Adrenal gland (tissue), 12 donors: ENCODE results near the gene NDUFAF8. TPM values are rescaled to one million over a fixed set of nuclear protein-coding genes. Genes with fewer than 3 reads are reported as not detected.

Experiments
- DNase-seq, 7 donors: peaks; one replicate each; pipeline ENCODE4 v3.0.0-alpha.2; 2019 to 2020
- H3K27ac ChIP-seq, 5 donors: fragments of 200-600 bp; sonication (generic) in 4 of 5; 1 replicate in 3 of 5; 2 replicates in 2 of 5; pipeline versions ENCODE4 v1.5.1 to v1.8.0; 2016 to 2020; ENCODE audit warnings: mild to moderate bottlenecking in 1 of 5
- H3K27me3 ChIP-seq: fragments of 200-600 bp; 2 replicates; pipeline ENCODE4 v1.8.0; 2021
- H3K36me3 ChIP-seq, 2 donors: fragments of 200-600 bp; replicated peaks in 1 of 2; 1 replicate in 1 of 2; 2 replicates in 1 of 2; pipeline versions ENCODE4 v1.5.1 to v1.8.0; 2018 to 2022
- H3K4me1 ChIP-seq, 2 donors: fragments of 200-600 bp; replicated peaks in 1 of 2; 1 replicate in 1 of 2; 2 replicates in 1 of 2; pipeline versions ENCODE4 v1.5.1 to v1.8.0; 2018 to 2021
- H3K4me3 ChIP-seq, 4 donors: fragments of 200-600 bp; sonication (generic) in 3 of 4; one replicate each; pipeline ENCODE4 v1.5.1; 2016 to 2018
- H3K9me3 ChIP-seq, 3 donors: fragments of 200-600 bp; sonication (generic) in 1 of 3; replicated peaks in 1 of 3; 1 replicate in 2 of 3; 2 replicates in 1 of 3; pipeline versions ENCODE4 v1.5.1 to v1.8.0; 2016 to 2021
- POLR2A ChIP-seq, 2 donors: fragments of 450-650 bp; IDR thresholded peaks; one replicate each; pipeline ENCODE4 v1.6.1; 2017; ENCODE audit warnings: antibody characterized with exemption in 2 of 2, mild to moderate bottlenecking in 2 of 2, moderate library complexity in 1 of 2
- WGBS, 4 donors: extraction: QIAGEN DNeasy Blood & Tissue Kit in 2 of 4; methylation state at CpG; one replicate each; pipeline versions ENCODE4 v1.1.5 to v1.1.7; 2013 to 2017; 5-methylcytosine and 5-hydroxymethylcytosine counted together
- intact Hi-C, 2 donors: fragments of 100-400 bp; cut with DNase I; formaldehyde crosslinking; loops; one replicate each; pipeline versions ENCODE4 v1.14.1 to v1.15.0; 2022 to 2023
- polyA plus RNA-seq, 3 donors: library from polyadenylated mRNA; stranded (reverse); fragments of 200-250 nt in 2 of 3; fragments of 350-450 nt in 1 of 3; fragmentation: Illumina TruSeq in 1 of 3; extraction: RNeasy Lipid Tissue Mini Kit (QIAGEN cat#74804) in 1 of 3; gene quantifications; one replicate each; pipeline ENCODE4 v1.2.3, GENCODE V29; 2013 to 2014
- total RNA-seq, 9 donors: library from RNA; depleted of rRNA in 4 of 9; stranded (reverse); fragments of >200 nt in 4 of 9; fragments of 120-200 nt in 1 of 9; fragmentation: NEBNext Ultra II Directional in 1 of 9; extraction: Animal tissue kit (Norgen Biotek cat#: 25700) in 1 of 9; gene quantifications; one replicate each; pipeline versions ENCODE4 v1.1.0 to v1.2.4, GENCODE V29; 2013 to 2023
- TF ChIP-seq, protein P1 (sequence below), 6 experiments: fragments of 450-650 bp in 4 of 6; fragments of 200-600 bp in 2 of 6; sonication (generic) in 1 of 6; IDR thresholded peaks; 1 replicate in 5 of 6; 2 replicates in 1 of 6; pipeline versions ENCODE4 v1.5.1 to v1.8.0; 2016 to 2021; ENCODE audit warnings: antibody characterized with exemption in 6 of 6, mild to moderate bottlenecking in 2 of 6, moderate library complexity in 1 of 6
- donor health status: healthy with polysubstance abuse.
- donor health status: Bipolar disorder and iron deficiency.
- donor health status: DM: yes; HTN: yes; CAD: no.
- donor health status: DM: no; HTN: no; CAD: no.
- donor health status: DM: no; HTN: no; CAD: no.
- donor health status: DM: yes; HTN: yes; CAD: no.

The NDUFAF8 gene
- total and polyA plus RNA-seq, 12 donors: 25.3 to 106 (median 49.6) TPM

DNA sequence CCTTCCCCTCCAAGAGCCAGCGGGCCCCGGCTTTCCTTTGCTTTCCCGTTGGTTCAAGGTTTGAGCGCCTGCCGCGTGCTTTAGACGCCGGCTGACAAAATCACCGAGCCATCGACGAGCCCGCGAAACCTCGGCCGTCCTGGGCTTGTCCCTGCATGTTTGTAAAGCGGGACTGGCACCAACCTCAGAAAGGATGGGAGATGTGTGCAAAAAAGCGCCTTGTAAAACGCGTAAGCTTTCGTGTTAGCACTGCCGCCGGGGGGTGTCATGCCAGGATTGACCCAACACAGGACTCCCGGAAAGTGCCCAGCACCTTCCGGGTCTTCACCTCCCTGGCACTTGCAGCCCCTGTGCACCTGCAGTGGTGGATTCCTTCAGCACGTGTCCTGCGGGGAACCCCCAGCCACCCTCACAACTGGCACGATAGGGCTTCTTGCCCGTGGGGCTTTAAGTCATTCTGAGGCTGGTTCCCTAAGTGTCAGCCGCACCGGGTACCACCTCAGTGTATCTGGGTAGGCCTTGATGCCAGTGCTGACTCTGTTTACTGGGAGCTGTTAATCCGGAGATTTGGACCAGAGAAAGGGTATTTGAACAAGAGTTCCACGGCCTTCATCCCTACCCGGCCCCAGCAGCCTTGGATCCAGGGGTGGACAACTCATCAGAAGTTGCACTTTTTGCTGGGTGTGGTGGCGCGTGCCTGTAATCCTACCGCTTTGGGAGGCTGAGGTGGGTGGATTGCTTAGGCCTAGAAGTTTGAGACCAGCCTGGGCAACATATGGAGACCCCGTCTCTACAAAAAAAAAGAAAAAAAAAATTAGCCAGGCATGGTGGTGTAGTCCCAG lies 817 bp downstream of the NDUFAF8 start:
- H3K36me3 ChIP-seq: no peaks in the 10 kb centered on the region
- no peaks in the 10 kb centered on the region for H3K27me3 ChIP-seq
- peak overlapping the region in 4 of 5 donors; percentile 60 to 75 (median 68) for H3K27ac ChIP-seq
- 16 to 30% (median 17%) methylated on average over 19 to 37 of the region's 37 CpGs for WGBS, 4 donors
- no peaks in the 10 kb centered on the region for H3K9me3 ChIP-seq
- peak in 1 of 7 donors; percentile 24 for DNase-seq
- H3K4me1 ChIP-seq: peaks cover 15 to 23% of the 10 kb centered on the region in 2 donors
- TF ChIP-seq, protein P1, sequence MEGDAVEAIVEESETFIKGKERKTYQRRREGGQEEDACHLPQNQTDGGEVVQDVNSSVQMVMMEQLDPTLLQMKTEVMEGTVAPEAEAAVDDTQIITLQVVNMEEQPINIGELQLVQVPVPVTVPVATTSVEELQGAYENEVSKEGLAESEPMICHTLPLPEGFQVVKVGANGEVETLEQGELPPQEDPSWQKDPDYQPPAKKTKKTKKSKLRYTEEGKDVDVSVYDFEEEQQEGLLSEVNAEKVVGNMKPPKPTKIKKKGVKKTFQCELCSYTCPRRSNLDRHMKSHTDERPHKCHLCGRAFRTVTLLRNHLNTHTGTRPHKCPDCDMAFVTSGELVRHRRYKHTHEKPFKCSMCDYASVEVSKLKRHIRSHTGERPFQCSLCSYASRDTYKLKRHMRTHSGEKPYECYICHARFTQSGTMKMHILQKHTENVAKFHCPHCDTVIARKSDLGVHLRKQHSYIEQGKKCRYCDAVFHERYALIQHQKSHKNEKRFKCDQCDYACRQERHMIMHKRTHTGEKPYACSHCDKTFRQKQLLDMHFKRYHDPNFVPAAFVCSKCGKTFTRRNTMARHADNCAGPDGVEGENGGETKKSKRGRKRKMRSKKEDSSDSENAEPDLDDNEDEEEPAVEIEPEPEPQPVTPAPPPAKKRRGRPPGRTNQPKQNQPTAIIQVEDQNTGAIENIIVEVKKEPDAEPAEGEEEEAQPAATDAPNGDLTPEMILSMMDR (IDR thresholded peaks at IDR 0.05): no peak
- TF ChIP-seq POLR2A (IDR thresholded peaks at IDR 0.05): no peak
- intact Hi-C loops: loop anchor here in 1 of 2 donors (5.0 kb wide), 1 partner anchor 98 kb away; no protein-coding TSS in a partner anchor
- peak overlapping the region in 3 of 4 donors; percentile 29 to 58 (median 51) for H3K4me3 ChIP-seq

DNA sequence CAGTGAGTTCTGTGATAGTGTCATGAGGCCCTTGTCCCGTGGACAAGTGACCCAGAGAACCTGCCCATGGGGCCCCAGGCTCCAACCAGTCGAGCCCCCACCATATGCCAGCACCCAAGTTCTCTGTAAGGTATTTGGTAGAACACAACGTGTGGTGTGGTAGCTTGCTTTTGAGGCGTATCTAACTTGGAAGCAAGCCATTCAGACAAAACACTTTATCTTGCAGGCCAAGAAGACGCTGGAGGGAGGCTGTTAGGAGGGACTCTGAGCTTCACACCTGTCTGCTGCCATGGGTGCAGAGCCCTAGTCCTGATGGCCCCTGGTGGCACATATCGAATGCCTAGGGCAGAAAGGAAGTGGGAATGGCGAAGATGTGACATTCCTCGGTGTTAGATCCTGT lies 1.6 kb downstream of the NDUFAF8 start:
- no peak overlapping the region for H3K4me3 ChIP-seq
- 79 to 87% (median 82%) methylated on average over 7 to 8 of the region's 8 CpGs for WGBS, 4 donors
- no peaks in the 10 kb centered on the region for H3K9me3 ChIP-seq
- DNase-seq: no peak
- no peaks in the 10 kb centered on the region for H3K27me3 ChIP-seq
- intact Hi-C loops: loop anchor here in 1 of 2 donors (5.0 kb wide), 1 partner anchor 98 kb away; no protein-coding TSS in a partner anchor
- H3K4me1 ChIP-seq: peaks cover 15 to 27% of the 10 kb centered on the region in 2 donors
- H3K27ac ChIP-seq: no peak overlapping the region
- TF ChIP-seq POLR2A (IDR thresholded peaks at IDR 0.05): no peak
- TF ChIP-seq, protein P1 (IDR thresholded peaks at IDR 0.05): no peak
- H3K36me3 ChIP-seq: no peaks in the 10 kb centered on the region

DNA sequence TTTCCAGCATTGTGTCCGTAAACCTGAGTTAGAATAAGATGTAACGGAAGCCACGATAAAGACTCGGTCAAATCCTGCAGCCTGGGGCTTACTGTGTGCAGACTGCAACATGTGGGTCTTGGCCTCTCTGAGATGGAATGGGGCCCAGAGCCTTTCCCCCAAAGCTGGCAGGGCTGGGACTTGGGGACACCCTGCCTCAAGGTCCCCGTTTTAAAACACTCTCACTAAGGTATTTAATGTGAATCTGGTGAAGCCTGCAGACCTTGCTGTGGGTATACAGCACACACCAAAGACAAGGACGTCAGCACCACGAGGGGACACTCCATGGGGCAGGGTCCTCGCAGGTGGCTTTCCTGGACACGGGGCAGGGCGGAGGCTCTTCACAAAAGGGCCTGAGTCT lies 2.1 kb downstream of the NDUFAF8 start:
- H3K9me3 ChIP-seq: no peaks in the 10 kb centered on the region
- intact Hi-C loops: loop anchor here in 1 of 2 donors (5.0 kb wide), 1 partner anchor 99 kb away; no protein-coding TSS in a partner anchor
- DNase-seq: no peak
- no peak overlapping the region for H3K4me3 ChIP-seq
- H3K36me3 ChIP-seq: no peaks in the 10 kb centered on the region
- WGBS, 4 donors: 87 to 92% (median 88%) methylated on average over 5 to 10 of the region's 10 CpGs
- no peaks in the 10 kb centered on the region for H3K27me3 ChIP-seq
- TF ChIP-seq, protein P1 (IDR thresholded peaks at IDR 0.05): no peak
- no peak for TF ChIP-seq POLR2A (IDR thresholded peaks at IDR 0.05)
- H3K27ac ChIP-seq: no peak overlapping the region
- H3K4me1 ChIP-seq: peaks cover 15 to 29% of the 10 kb centered on the region in 2 donors

DNA sequence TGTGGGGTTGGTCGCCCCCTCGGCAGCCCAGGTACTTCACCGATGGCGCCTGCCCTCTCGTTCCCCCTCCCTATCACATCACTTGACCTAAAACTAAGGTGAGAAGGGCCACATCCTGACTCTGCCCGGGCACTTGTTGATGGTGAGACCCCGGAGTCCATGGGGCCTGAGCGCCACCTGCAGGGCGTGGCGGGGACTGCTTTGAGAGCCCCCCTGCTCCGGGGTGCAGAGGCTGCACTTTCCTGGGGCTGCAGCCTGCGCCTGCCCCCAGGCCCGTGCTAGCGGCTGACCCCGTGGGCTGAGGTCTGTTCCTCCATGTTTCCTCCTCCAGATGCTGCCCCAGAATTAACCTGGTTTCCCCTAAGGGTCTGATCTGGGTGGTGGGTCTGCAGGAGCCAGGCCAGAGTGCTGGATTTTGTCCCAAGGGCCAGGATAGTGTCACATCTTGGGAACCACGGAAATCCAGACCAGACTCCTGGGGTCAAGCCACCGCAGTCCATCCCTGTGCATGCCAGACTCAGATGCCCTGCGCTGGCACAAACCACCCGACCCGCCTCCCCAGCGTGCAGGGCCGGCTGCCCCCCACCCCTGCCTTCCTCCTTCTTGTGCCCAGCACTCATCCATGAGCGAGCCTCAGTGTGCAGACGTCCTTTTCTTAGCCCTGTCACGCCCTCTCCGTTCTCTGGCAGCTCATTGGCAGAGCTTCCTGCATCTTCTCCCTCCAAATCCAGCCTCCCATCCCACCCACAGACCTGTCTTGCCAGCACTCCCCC lies 2.7 kb downstream of the NDUFAF8 start:
- no peak for TF ChIP-seq POLR2A (IDR thresholded peaks at IDR 0.05)
- TF ChIP-seq, protein P1 (IDR thresholded peaks at IDR 0.05): peak; percentile 43 to 79 (median 63)
- Histone ChIP-seq H3K36me3 (no peaks in the 10 kb centered on the region), H3K9me3 (no peaks in the 10 kb centered on the region), H3K27me3 (no peaks in the 10 kb centered on the region), H3K4me3 (no peak overlapping the region), H3K27ac (no peak overlapping the region), H3K4me1 (peaks cover 15 to 25% of the 10 kb centered on the region in 2 donors)
- DNase-seq: peak in 6 of 7 donors; percentile 45 to 81 (median 64)
- intact Hi-C loops: loop anchor here in 1 of 2 donors (5.0 kb wide), 1 partner anchor 100 kb away; no protein-coding TSS in a partner anchor
- 37 to 55% (median 51%) methylated on average over 7 to 26 of the region's 26 CpGs for WGBS, 4 donors
